HepG2 (cell line): Measurements from ENCODE around the gene BMPER. TPM values are rescaled to one million over a fixed set of nuclear protein-coding genes. Genes with fewer than 3 reads are reported as not detected.

Experiments used
- ATAC-seq: fragments of 200-7000 bp; cut with Tn5 transposase; 3 replicates; pipeline ENCODE4 v1.9.1; 2020; ENCODE audit warnings: mild to moderate bottlenecking, moderate library complexity
- BruUV-seq: library from RNA; stranded (reverse); fragments of 400-500 nt; replicated peaks from 2 replicates; lab custom pipeline; 2021; lab: Mats Ljungman, UMichigan
- CTCF ChIA-PET: fragments of 300-600 bp; formaldehyde crosslinking; extraction: SDS; loops from one replicate; lab custom pipeline; 2021; ENCODE audit warnings: low total read pairs, inconsistent platforms, low intra/inter-chr PET ratio; lab: Yijun Ruan, JAX
- POLR2A ChIA-PET: fragments of 350-600 bp; sonication (Branson Sonifier 250); formaldehyde crosslinking; loops from one replicate; lab custom pipeline; 2020; ENCODE audit warnings: antibody characterized with exemption, inconsistent platforms; lab: Yijun Ruan, JAX
- DNase-seq: peaks from one replicate; pipeline ENCODE4 v3.0.0-alpha.2; 2015; ENCODE audit warnings: low spot score
- FAIRE-seq: peaks from 3 replicates; lab custom pipeline; 2011; peaks lifted over from hg19 to GRCh38; lab: Jason Lieb, UNC
- H2AFZ ChIP-seq: one replicate; pipeline ENCODE4 v1.6.1; 2011; ENCODE audit warnings: low read length, inconsistent platforms
- H3K27ac ChIP-seq: fragments of 300-600 bp; 3 replicates; pipeline ENCODE4 v1.8.0; 2011; ENCODE audit warnings: mixed run types, mild to moderate bottlenecking, mixed read lengths, low read length, inconsistent platforms; ENCODE audit not compliant: insufficient read depth; ENCODE audit errors: extremely low read length
- H3K27me3 ChIP-seq, 2 experiments: fragments of 200-600 bp in 1 of 2; 2 replicates in 1 of 2; 3 replicates in 1 of 2; pipeline versions ENCODE4 v1.6.0 to v1.8.0; 2011; ENCODE audit warnings: low read length in 2 of 2, mild to moderate bottlenecking in 2 of 2, moderate library complexity in 2 of 2, inconsistent platforms in 1 of 2; ENCODE audit not compliant: insufficient read depth in 2 of 2, control insufficient read depth in 1 of 2
- H3K36me3 ChIP-seq, 2 experiments: fragments of 200-600 bp in 1 of 2; replicated peaks in 1 of 2; 2 replicates in 1 of 2; 3 replicates in 1 of 2; pipeline versions ENCODE4 v1.5.1 to v1.8.0; 2011; ENCODE audit warnings: low read length in 2 of 2, inconsistent platforms in 1 of 2; ENCODE audit not compliant: insufficient read depth in 2 of 2, control insufficient read depth in 1 of 2
- H3K4me1 ChIP-seq: 2 replicates; pipeline ENCODE4 v1.5.1; 2012; ENCODE audit warnings: low read length, inconsistent platforms; ENCODE audit not compliant: insufficient read depth
- H3K4me2 ChIP-seq: 2 replicates; pipeline ENCODE4 v1.6.0; 2011; ENCODE audit warnings: low read depth, low read length, inconsistent platforms
- H3K4me3 ChIP-seq, 3 experiments: fragments of 200-600 bp in 1 of 3; sonication (generic), shearing (Covaris generic) in 1 of 3; replicated peaks in 1 of 3; 2 replicates each; pipeline ENCODE4 v1.5.1; 2011 to 2016; ENCODE audit warnings: low read length in 3 of 3, inconsistent platforms in 2 of 3, low read depth in 2 of 3, mild to moderate bottlenecking in 2 of 3, control low read depth in 1 of 3, mixed read lengths in 1 of 3; ENCODE audit not compliant: insufficient read depth in 1 of 3
- H3K79me2 ChIP-seq: one replicate; pipeline ENCODE4 v1.6.1; 2011; ENCODE audit warnings: low read length, inconsistent platforms; ENCODE audit not compliant: insufficient read depth
- H3K9ac ChIP-seq: 2 replicates; pipeline ENCODE4 v1.6.0; 2011; ENCODE audit warnings: mild to moderate bottlenecking, low read depth, low read length, inconsistent platforms; ENCODE audit not compliant: insufficient read depth
- H3K9me3 ChIP-seq: 2 replicates; pipeline ENCODE4 v1.5.1; 2012; ENCODE audit warnings: mild to moderate bottlenecking, low read length
- H4K20me1 ChIP-seq: 2 replicates; pipeline ENCODE4 v1.6.0; 2011; ENCODE audit warnings: inconsistent platforms, mild to moderate bottlenecking, low read length, moderate library complexity; ENCODE audit not compliant: insufficient read depth
- DR1 ChIP-seq: sonication (generic); formaldehyde crosslinking; IDR thresholded peaks from 2 replicates; pipeline ENCODE4 v1.8.0; 2021; ENCODE audit warnings: mild to moderate bottlenecking, missing genetic modification reagents, inconsistent platforms
- LCORL ChIP-seq, 2 experiments: fragments of 450-650 bp in 1 of 2; sonication (generic) in 1 of 2; formaldehyde crosslinking in 1 of 2; IDR thresholded peaks; 2 replicates each; pipeline versions ENCODE4 v1.5.0 to v1.6.1; 2017 to 2020; ENCODE audit warnings: antibody characterized with exemption in 1 of 2, missing genetic modification reagents in 1 of 2
- RARG ChIP-seq: sonication (generic); formaldehyde crosslinking; IDR thresholded peaks from 2 replicates; pipeline ENCODE4 v1.4.0; 2020; ENCODE audit warnings: low read depth, mild to moderate bottlenecking, missing genetic modification reagents
- SIN3B ChIP-seq: fragments of 150-350 bp; IDR thresholded peaks from 2 replicates; pipeline ENCODE4 v1.6.1; 2014; ENCODE audit warnings: low read length
- TEAD3 ChIP-seq: optimal IDR thresholded peaks from 2 replicates; pipeline ENCODE3; 2016; ENCODE audit warnings: borderline replicate concordance
- YEATS2 ChIP-seq: sonication (generic); formaldehyde crosslinking; IDR thresholded peaks from 2 replicates; pipeline ENCODE4 v1.4.0; 2020; ENCODE audit warnings: missing genetic modification reagents, borderline replicate concordance
- ZFP1 ChIP-seq: IDR thresholded peaks from 2 replicates; pipeline ENCODE4 v1.6.1; 2016
- ZNF367 ChIP-seq: sonication (generic); formaldehyde crosslinking; IDR thresholded peaks from 2 replicates; pipeline ENCODE4 v1.4.0; 2020; ENCODE audit warnings: missing genetic modification reagents, borderline replicate concordance
- WGBS: methylation state at CpG from one replicate; pipeline ENCODE4 v1.1.6; 2017; ENCODE audit warnings: low lambda C conversion rate; 5-methylcytosine and 5-hydroxymethylcytosine counted together
- in situ Hi-C: cut with HindIII; loops from 2 replicates; pipeline ENCODE4 v1.10.0; 2017; ENCODE audit warnings: low pct_unique_long_range_greater_than_20kb; ENCODE audit not compliant: extremely low pct_ligation_motif_present
- intact Hi-C: fragments of 100-400 bp; cut with micrococcal nuclease; formaldehyde crosslinking; loops from one replicate; pipeline ENCODE4 v1.10.0; 2022; ENCODE audit not compliant: unreplicated experiment
- polyA plus RNA-seq, 8 experiments: library from polyadenylated mRNA; depleted of rRNA in 3 of 8; stranded (reverse) in 7 of 8; unstranded in 1 of 8; fragments of >200 nt; fragmentation: Illumina TruSeq in 4 of 8; extraction: Trizol in 4 of 8; gene quantifications; 2 replicates each; pipeline versions ENCODE4 v1.2.1 to v1.2.3, GENCODE V29; 2011 to 2016; ENCODE audit warnings: low read depth in 4 of 8, missing spikeins in 1 of 8, mixed read lengths in 1 of 8; ENCODE audit not compliant: insufficient read depth in 1 of 8
- total RNA-seq, 5 experiments: library from RNA; depleted of rRNA; stranded (reverse); fragments of >200 nt; fragmentation: Illumina TruSeq; extraction: Trizol; gene quantifications; 2 replicates each; pipeline ENCODE4 v1.2.3, GENCODE V29; 2016; ENCODE audit warnings: low read depth in 1 of 5
- TF ChIP-seq, protein P1 (sequence below): fragments of 450-650 bp; IDR thresholded peaks from 2 replicates; pipeline ENCODE4 v1.6.1; 2016

The BMPER gene
- total and polyA plus RNA-seq, 2 of the 13 experiments (the other 11 are each of a cell fraction or from before 2014, with no cell fraction given) = not detected

DNA sequence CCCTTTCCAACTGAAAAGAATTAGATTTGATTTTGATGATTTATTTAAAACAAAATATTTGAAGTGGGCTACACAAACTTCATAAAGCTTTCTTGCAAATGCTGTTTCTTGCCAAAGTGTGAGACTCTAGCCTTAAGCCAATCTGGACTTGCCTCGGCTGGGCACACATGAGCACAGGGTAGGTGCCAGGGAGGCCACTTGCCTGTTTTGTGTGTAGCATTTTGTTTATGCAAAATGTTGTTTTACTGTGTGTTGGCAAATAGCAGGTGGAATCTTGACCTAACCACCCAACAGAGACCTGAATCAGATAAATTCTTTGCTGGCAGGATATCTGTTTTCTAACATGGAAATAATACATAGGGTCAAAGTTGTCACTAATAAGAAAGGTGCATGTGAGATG, 161.1 kb downstream of the BMPER start:
- TF ChIP-seq YEATS2 (CRISPR knock-in tag) = no peak
- no peak for TF ChIP-seq SIN3B
- TF ChIP-seq ZFP1 (CRISPR knock-in tag) = no peak
- TF ChIP-seq TEAD3 = no peak
- TF ChIP-seq LCORL (IDR thresholded peaks at IDR 0.05) = no peak
- no peak for TF ChIP-seq LCORL (CRISPR knock-in tag; IDR thresholded peaks at IDR 0.05)
- no peak for TF ChIP-seq RARG (CRISPR knock-in tag)
- no peak for TF ChIP-seq DR1
- TF ChIP-seq ZNF367 = no peak
- TF ChIP-seq, protein P1, sequence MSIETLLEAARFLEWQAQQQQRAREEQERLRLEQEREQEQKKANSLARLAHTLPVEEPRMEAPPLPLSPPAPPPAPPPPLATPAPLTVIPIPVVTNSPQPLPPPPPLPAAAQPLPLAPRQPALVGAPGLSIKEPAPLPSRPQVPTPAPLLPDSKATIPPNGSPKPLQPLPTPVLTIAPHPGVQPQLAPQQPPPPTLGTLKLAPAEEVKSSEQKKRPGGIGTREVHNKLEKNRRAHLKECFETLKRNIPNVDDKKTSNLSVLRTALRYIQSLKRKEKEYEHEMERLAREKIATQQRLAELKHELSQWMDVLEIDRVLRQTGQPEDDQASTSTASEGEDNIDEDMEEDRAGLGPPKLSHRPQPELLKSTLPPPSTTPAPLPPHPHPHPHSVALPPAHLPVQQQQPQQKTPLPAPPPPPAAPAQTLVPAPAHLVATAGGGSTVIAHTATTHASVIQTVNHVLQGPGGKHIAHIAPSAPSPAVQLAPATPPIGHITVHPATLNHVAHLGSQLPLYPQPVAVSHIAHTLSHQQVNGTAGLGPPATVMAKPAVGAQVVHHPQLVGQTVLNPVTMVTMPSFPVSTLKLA = no peak
- no peaks in the 10 kb centered on the region for H3K4me1 ChIP-seq
- intact Hi-C loops = no loop called here

More for the DNA sequence above, 161.1 kb downstream of the BMPER start:
- H3K27me3 ChIP-seq = peaks cover 0 to 9% of the 10 kb centered on the region in 2 experiments; a peak in 1 of 5 replicates
- in situ Hi-C loops = no loop called here
- no peak overlapping the region for H3K4me3 ChIP-seq
- 0% methylated on average over 1 of the region's 1 CpG for WGBS
- no peak overlapping the region for H3K27ac ChIP-seq
- no peak for FAIRE-seq
- no peak for DNase-seq
- H3K9me3 ChIP-seq = no peaks in the 10 kb centered on the region
- BruUV-seq = no TSS peak
- no peaks in the 10 kb centered on the region for H3K36me3 ChIP-seq
- H3K4me2 ChIP-seq = no peak overlapping the region
- ChIA-PET POLR2A (no interaction called here), CTCF (no interaction called here)
- H3K9ac ChIP-seq = no peak overlapping the region
- no peak for ATAC-seq
- no peaks in the 10 kb centered on the region for H3K79me2 ChIP-seq
- H4K20me1 ChIP-seq = no peaks in the 10 kb centered on the region
- no peak overlapping the region for H2AFZ ChIP-seq
